Urinary bladder (tissue), 4 donors: Measurements from ENCODE around the gene RBM47. TPM values are rescaled to one million over a fixed set of nuclear protein-coding genes. Genes with fewer than 3 reads are reported as not detected.
"Not testable (repeated sequence)": the region's sequence is repeated elsewhere in the genome, so short reads cannot be mapped to it uniquely, and the experiment has no call there.

Experiments used
- DNase-seq: peaks from one replicate; pipeline ENCODE4 v3.0.0-alpha.2; 2015; ENCODE audit errors: extremely low spot score
- H3K27ac ChIP-seq: one replicate; pipeline ENCODE4 v1.5.1; 2013; ENCODE audit warnings: low read depth, mild to moderate bottlenecking, moderate library complexity
- H3K36me3 ChIP-seq: one replicate; pipeline ENCODE4 v1.6.1; 2013; ENCODE audit warnings: mild to moderate bottlenecking, moderate library complexity; ENCODE audit not compliant: insufficient read depth
- H3K4me1 ChIP-seq: one replicate; pipeline ENCODE4 v1.6.1; 2013; ENCODE audit warnings: mild to moderate bottlenecking, moderate library complexity; ENCODE audit not compliant: insufficient read depth
- H3K4me3 ChIP-seq: one replicate; pipeline ENCODE4 v1.5.1; 2013; ENCODE audit warnings: low read depth, low read length
- WGBS: extraction: QIAGEN DNeasy Blood & Tissue Kit; methylation state at CpG from one replicate; pipeline ENCODE4 v1.1.7; 2013; 5-methylcytosine and 5-hydroxymethylcytosine counted together
- polyA plus RNA-seq: library from polyadenylated mRNA; stranded (reverse); fragments of 200-250 nt; gene quantifications from one replicate; pipeline ENCODE4 v1.2.3, GENCODE V29; 2013
- total RNA-seq: library from RNA; depleted of rRNA; stranded (reverse); fragments of >200 nt; gene quantifications from one replicate; pipeline ENCODE4 v1.2.3, GENCODE V29; 2014
- donor health status: healthy with polysubstance abuse.
- donor health status: healthy.

The RBM47 gene
- total and polyA plus RNA-seq, 2 donors, result 7.6 to 18.6 TPM

DNA sequence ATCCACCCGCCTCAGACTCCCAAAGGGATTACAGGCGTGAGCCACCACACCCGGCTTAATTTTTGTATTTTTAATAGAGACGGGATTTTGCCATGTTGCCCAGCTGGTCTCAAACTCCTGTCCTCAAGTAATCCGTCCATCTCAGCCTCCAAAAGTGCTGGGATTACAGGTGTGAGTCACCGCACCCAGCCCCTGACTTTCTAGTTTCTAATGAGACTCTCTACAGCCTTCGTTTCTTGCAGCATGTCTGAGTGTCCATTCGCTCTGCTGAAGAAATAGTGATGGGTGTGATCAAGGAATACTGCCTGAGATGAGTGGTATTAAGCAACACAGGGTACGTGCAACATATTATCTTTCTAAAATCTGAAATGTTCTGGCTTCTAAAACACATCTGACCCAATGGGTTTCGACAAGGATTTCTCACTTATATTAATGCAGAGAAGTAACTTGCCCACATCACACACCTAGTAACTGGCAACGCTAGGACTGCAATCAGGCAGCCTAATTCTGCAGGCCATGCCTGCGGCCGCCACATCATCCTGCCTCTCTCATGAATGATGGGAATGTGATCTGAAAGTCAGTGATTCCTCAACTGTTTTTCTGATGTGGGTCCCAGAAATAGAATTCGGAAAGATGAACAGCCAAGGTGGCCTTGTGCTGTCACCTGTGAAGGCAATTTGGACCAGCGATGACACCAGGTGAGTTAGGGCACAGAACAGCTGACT is 74.3 kb downstream of the RBM47 start:
- DNase-seq, result no peak
- Histone ChIP-seq H3K27ac (no peak overlapping the region), H3K4me3 (no peak overlapping the region), H3K4me1 (no peaks in the 10 kb centered on the region), H3K36me3 (no peaks in the 10 kb centered on the region)
- 89% methylated on average over 15 of the region's 15 CpGs for WGBS

DNA sequence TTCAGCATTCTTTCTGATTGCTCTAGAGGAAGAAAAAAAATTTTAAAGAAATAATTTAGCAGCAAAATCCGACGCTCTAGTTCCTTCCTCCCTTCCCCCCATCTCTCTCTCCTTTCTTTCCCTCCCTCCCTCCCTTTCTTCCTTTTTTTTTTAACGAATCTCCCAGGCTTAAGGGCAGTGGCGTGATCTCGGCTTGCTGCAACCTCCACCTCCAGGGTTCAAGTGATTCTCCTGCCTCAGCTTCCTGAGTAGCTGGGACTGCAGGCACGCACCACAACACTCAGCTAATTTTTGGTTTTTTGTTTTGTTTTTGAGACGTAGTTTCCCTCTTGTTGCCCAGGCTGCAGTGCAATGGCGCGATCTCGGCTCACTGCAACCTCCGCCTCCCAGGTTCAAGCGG is 75.0 kb downstream of the RBM47 start:
- DNase-seq, H3K4me3 ChIP-seq, H3K4me1 ChIP-seq, H3K27ac ChIP-seq, H3K36me3 ChIP-seq: not testable (repeated sequence)
- WGBS, result 71% methylated on average over 12 of the region's 12 CpGs

DNA sequence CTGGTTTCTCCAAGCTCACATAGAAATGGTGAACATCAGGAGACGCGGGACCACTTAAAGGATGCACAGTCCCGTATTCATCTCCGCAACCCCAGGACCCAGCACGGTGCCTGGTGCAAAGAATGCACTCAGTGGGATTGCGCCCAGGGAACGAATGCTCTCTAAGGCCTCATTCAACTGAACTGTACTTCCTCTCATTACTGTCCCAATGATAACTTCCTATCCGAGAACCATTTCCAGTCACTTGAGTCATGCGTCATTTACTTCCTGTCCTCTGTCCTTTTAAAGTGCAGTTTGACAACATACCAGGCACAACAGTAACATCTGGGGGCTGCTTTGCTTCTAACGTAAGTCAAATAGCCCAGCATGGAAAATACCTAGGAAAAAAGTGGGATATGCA is 75.7 kb downstream of the RBM47 start:
- Histone ChIP-seq H3K27ac (no peak overlapping the region), H3K4me1 (no peaks in the 10 kb centered on the region), H3K4me3 (no peak overlapping the region), H3K36me3 (no peaks in the 10 kb centered on the region)
- WGBS, result 71% methylated on average over 10 of the region's 10 CpGs
- DNase-seq, result no peak

DNA sequence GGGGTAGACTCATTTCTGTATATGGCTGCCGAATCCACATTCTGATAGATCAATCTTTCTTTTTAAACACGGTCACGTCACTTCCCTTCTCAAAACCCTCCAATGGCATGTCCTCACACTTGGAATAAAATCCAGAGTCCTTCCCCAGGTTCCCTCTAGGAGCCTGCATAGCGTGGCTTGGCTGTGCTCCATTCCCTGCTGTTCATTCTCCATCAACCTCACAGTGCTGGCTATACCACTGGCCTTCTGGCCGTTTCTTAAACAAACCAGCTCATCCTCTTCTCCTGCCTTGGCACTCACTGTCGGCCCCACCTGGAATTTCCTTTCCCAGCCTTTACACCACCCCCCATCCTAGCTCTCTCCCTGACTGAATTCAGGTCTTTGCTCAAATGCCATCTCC is 77.1 kb downstream of the RBM47 start:
- 65% methylated on average over 6 of the region's 6 CpGs for WGBS
- no peaks in the 10 kb centered on the region for H3K36me3 ChIP-seq
- DNase-seq, result no peak

DNA sequence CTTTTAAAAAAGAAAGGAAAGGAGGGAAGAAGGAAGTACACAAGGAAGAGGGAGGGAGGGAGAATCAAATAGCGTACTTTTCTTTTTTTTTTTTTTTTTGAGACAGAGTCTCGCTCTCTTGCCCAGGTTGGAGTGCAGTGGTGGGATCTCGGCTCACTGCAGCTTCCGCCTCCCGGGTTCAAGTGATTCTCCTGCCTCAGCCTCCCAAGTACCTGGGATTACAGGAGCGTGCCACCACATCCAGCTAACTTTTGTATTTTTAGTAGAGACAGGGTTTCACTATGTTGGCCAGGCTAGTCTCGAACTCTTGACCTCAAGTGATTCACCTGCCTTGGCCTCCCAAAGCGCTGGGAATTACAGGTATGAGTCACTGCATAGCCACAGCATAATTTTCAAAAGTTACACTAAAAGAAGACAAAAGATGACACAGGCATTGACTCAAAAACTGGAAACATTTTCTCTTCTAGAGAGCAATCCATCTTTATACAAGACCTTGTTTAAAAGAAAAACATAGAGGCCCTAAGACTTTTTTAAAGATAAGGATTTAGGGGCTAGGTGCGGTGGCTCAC is 78.0 kb downstream of the RBM47 start:
- DNase-seq, H3K4me1 ChIP-seq, H3K4me3 ChIP-seq, H3K27ac ChIP-seq, H3K36me3 ChIP-seq: not testable (repeated sequence)
- WGBS, result 75% methylated on average over 9 of the region's 9 CpGs

More for the DNA sequence above, 77.1 kb downstream of the RBM47 start:
- no peak overlapping the region for H3K27ac ChIP-seq
- no peak overlapping the region for H3K4me3 ChIP-seq
- H3K4me1 ChIP-seq, result no peaks in the 10 kb centered on the region

DNA sequence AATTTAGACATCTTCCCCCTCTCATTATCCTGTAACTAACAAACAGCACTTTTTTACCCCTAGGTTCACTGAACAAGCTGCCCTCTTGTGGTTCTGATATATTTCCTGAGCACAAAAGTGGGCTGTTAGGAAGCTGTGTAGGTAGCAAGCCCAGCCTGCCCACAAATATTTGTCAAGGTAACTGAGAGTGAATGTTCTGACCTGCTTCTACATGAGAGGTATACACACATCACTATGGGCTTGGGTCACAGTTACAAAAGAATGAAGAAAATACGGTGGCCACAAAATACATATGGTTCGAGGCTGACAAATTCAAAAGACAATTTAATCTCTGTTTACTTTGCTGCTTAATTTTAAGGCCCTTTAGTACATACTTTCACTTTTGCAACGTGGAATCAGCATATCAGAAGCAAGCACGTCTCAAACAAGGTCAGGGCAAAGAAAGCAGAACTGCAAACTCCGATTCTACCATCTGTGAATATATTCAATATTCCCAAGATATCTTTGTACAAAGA is 78.7 kb downstream of the RBM47 start:
- Histone ChIP-seq H3K36me3 (no peaks in the 10 kb centered on the region), H3K4me1 (no peaks in the 10 kb centered on the region), H3K27ac (no peak overlapping the region), H3K4me3 (no peak overlapping the region)
- WGBS, result 15% methylated on average over 5 of the region's 5 CpGs
- DNase-seq, result peak; percentile 35

DNA sequence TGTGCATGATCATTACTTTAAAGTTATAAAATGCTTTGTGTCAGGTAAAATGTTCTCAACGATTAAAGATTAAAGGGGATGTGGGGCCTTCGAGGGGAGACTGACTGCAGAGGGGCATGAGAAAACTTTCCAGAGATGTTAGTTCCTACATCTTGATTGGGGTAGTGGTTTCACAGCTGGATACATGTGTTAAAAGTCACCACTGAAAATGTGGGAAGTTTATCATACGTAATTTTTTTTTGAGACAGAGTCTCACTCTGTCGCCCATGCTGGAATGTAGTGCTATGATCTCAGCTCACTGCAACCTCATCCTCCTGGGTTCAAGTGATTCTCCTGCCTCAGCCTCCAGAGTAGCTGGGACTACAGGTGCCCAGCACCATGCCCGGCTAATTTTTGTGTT is 79.5 kb downstream of the RBM47 start:
- H3K36me3 ChIP-seq, result no peaks in the 10 kb centered on the region
- H3K4me3 ChIP-seq, result no peak overlapping the region
- no peaks in the 10 kb centered on the region for H3K4me1 ChIP-seq
- H3K27ac ChIP-seq, result no peak overlapping the region
- WGBS, result 77% methylated on average over 5 of the region's 5 CpGs
- DNase-seq, result no peak

DNA sequence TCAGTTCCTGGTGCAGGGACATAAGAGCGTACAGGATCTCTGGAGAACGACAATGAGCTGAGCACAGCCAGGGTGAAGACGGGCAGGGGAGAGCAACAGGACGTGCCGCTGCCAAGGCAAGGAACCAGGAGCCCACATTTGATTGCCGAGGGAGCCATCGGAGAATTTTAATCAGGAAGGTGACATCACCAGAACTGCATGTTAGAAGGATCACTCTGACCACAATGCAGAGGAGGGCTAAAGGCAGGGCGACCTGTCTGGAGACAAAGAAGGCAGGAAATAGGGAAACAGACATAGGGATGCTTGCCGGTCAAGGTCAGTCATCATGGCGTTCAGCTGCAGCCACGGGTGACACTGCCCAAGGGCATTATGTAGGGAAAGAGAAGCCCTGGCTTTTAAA is 81.4 kb downstream of the RBM47 start:
- no peak overlapping the region for H3K27ac ChIP-seq
- WGBS, result 80% methylated on average over 11 of the region's 11 CpGs
- H3K4me3 ChIP-seq, result no peak overlapping the region
- H3K4me1 ChIP-seq, result no peaks in the 10 kb centered on the region
- no peak for DNase-seq
- H3K36me3 ChIP-seq, result no peaks in the 10 kb centered on the region

DNA sequence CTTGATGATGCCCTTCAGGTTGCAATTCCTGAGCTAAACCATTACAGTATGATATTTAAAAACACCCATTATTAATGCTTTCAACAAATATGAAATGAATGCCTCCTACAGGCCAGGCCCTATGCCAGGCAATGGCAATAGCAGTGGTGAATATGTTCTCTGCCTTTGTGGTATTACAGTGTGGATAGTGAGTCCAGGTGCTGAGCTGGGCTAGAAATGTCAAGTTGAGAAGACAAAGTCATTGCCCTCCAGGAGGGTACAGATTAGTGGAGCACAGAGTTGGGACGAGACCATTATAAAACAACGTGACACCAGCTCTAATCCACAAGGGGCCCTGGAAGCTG is 81.9 kb downstream of the RBM47 start:
- WGBS, result 84% methylated on average over 2 of the region's 2 CpGs
- no peak for DNase-seq
- H3K27ac ChIP-seq, result no peak overlapping the region

DNA sequence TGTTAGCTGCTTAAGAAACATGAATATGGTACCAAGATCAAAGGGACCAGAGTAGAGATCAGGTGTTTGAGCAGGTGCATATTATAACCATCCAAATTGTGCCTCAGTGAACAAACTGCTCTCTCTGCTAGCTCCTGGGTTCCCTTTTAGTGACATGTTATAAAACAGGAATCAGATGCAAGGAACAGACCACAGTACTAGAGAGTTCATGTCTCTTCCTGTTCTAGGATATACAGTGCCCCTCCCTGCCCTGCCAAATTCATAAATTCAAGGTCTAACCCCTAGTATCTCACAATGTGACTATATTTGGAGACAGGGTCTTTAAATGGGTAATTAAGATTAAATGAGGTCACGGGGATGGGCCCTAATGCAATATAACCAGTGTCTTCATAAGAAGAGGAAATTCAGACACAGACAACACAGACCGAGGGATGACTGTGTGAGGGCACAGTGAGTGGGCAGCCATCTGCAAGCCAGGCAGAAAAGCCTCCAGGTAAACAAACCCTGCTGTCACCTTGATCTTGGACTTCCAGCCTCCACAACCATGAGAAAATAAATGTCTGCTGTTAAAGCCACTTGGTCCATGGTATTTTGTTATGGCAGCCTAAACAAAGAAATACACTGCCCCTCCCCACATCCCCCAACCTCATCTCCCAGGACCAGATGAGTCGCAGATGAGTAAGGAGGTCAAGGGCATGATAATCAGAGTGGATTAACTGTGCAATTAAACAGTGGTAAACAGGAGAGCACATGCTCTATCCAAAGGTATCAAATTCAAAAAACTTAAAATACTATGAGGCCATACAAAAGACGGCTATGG is 82.5 kb downstream of the RBM47 start:
- Histone ChIP-seq H3K4me3 (no peak overlapping the region), H3K4me1 (no peaks in the 10 kb centered on the region), H3K36me3 (no peaks in the 10 kb centered on the region), H3K27ac (no peak overlapping the region)
- DNase-seq, result no peak
- 83% methylated on average over 4 of the region's 4 CpGs for WGBS

More for the DNA sequence above, 81.9 kb downstream of the RBM47 start:
- Histone ChIP-seq H3K36me3 (no peaks in the 10 kb centered on the region), H3K4me3 (no peak overlapping the region), H3K4me1 (no peaks in the 10 kb centered on the region)

DNA sequence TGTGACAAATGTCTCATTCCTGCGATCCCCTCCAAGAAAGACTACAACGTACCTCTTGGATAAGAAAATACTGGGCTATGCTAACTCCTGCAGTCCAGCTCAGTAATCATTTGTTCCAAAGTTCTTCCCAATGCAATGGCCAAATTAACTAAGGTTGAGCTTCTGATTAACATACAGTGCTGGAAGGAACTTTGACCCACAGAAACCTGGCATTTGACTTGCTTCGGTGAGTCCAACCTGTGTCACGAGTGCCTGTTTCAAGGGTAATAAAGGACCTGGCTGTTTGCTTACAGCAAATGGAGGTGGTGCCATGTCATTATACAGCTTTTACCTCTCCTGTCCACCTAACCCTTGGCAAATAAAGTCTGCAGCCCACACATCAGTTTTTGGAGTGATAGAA is 83.2 kb downstream of the RBM47 start:
- Histone ChIP-seq H3K4me1 (no peaks in the 10 kb centered on the region), H3K27ac (no peak overlapping the region), H3K36me3 (no peaks in the 10 kb centered on the region), H3K4me3 (no peak overlapping the region)
- 89% methylated on average over 4 of the region's 4 CpGs for WGBS
- DNase-seq, result no peak

DNA sequence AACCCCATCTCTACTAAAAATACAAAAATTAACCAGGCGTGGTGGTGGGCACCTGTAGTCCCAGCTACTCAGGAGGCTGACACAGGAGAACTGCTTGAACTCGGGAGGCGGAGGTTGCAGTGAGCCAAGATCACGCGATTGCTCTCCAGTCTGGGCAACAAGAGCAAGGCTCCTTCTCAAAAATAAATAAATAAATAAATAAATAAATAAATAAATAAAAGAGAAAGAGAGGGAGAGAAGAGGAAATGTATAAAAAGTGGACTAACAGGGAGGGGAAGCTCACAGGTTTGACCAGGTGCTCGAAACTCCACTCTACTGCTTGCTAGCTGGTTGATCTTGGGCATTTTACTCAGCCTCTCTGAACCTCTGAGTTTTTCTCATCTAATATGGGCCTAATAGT is 84.2 kb downstream of the RBM47 start:
- H3K4me1 ChIP-seq, DNase-seq, H3K27ac ChIP-seq, H3K36me3 ChIP-seq, H3K4me3 ChIP-seq: not testable (repeated sequence)
- WGBS, result 96% methylated on average over 6 of the region's 6 CpGs

DNA sequence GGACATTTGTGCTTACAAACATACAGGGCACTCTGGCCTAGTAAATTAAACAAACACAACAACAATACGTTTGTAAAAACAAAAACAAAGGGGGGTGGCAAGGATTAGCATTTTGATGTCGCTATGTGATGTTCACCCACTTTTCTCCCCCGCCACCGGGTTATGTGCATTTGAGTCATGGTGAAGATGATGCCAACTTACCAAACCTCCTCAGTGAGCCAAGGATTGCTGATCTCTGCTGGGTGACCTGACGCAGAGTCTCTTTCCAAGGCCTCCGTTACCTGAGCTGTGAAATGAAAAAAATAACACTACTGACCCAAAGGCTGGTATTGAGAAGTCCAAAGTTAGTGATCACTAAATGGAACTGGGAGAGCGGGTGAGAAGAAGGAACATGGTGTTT is 85.4 kb downstream of the RBM47 start:
- no peak overlapping the region for H3K27ac ChIP-seq
- H3K4me3 ChIP-seq, result no peak overlapping the region
- DNase-seq, result no peak
- no peaks in the 10 kb centered on the region for H3K4me1 ChIP-seq
- 89% methylated on average over 7 of the region's 7 CpGs for WGBS
- no peaks in the 10 kb centered on the region for H3K36me3 ChIP-seq

DNA sequence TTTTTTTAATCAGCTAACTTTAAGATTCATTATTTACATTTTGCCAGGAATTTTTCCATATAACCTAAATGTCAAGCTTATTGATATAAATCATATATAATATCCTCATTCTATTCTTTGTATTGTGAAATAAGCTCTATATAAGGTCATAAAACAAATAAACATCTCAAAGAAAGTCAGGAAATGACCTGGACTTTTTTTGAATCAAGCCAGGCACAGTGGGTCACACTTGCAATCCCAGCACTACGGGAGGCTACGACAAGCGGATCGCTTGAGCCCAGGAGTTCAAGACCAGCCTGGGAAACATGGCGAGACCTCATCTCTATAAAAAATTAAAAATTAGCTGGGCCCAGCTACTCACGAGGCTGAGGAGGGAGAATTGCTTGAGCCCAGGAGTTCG is 88.9 kb downstream of the RBM47 start:
- no peak overlapping the region for H3K4me3 ChIP-seq
- no peak for DNase-seq
- no peaks in the 10 kb centered on the region for H3K36me3 ChIP-seq
- WGBS, result 84% methylated on average over 7 of the region's 7 CpGs
- no peaks in the 10 kb centered on the region for H3K4me1 ChIP-seq
- no peak overlapping the region for H3K27ac ChIP-seq
